ENCODE data around the gene TMEM163.

TMEM163 gene

GRCh38 chr2:134670955-134671354 is 47.8 kb downstream of the TMEM163 start:
- Histone ChIP-seq H3K36me3 (ENCODE audit: insufficient read depth, low read length) (no peaks in the 10 kb centered on the region), H3K4me1 (ENCODE audit: insufficient read depth, low read length) (peaks cover 12% of the 10 kb centered on the region), H3K27ac (ENCODE audit: low read depth, low read length) (no peak overlapping the region), H3K4me3 (ENCODE audit: low read depth in 1 of 2, low read length in 2 of 2) (no peak overlapping the region), H3K9me3 (ENCODE audit: low read length) (no peaks in the 10 kb centered on the region), H3K27me3 (ENCODE audit: control insufficient read depth in 1 of 2, insufficient read depth in 2 of 2, low read length in 2 of 2) (no peaks in the 10 kb centered on the region), H3K9ac (ENCODE audit: low read length) (no peak overlapping the region)

GRCh38 chr2:134669731-134670669 is 48.8 kb downstream of the TMEM163 start:
- H3K27me3 ChIP-seq (ENCODE audit: control insufficient read depth in 1 of 2, insufficient read depth in 2 of 2, low read length in 2 of 2), result no peaks in the 10 kb centered on the region
- H3K36me3 ChIP-seq (ENCODE audit: insufficient read depth, low read length), result no peaks in the 10 kb centered on the region
- H3K9me3 ChIP-seq (ENCODE audit: low read length), result no peaks in the 10 kb centered on the region
- no peak overlapping the region for H3K27ac ChIP-seq (ENCODE audit: low read depth, low read length)
- H3K9ac ChIP-seq (ENCODE audit: low read length), result no peak overlapping the region
- peaks cover 12% of the 10 kb centered on the region for H3K4me1 ChIP-seq (ENCODE audit: insufficient read depth, low read length)
- H3K4me3 ChIP-seq (ENCODE audit: low read depth in 1 of 2, low read length in 2 of 2), result no peak overlapping the region

GRCh38 chr2:134668821-134669220 is 50.0 kb downstream of the TMEM163 start:
- peaks cover 12% of the 10 kb centered on the region for H3K4me1 ChIP-seq (ENCODE audit: insufficient read depth, low read length)
- H3K36me3 ChIP-seq (ENCODE audit: insufficient read depth, low read length), result no peaks in the 10 kb centered on the region
- no peak overlapping the region for H3K27ac ChIP-seq (ENCODE audit: low read depth, low read length)
- no peaks in the 10 kb centered on the region for H3K27me3 ChIP-seq (ENCODE audit: control insufficient read depth in 1 of 2, insufficient read depth in 2 of 2, low read length in 2 of 2)
- H3K4me3 ChIP-seq (ENCODE audit: low read depth in 1 of 2, low read length in 2 of 2), result no peak overlapping the region
- no peaks in the 10 kb centered on the region for H3K9me3 ChIP-seq (ENCODE audit: low read length)
- H3K9ac ChIP-seq (ENCODE audit: low read length), result no peak overlapping the region

- H3K4me1 ChIP-seq (ENCODE audit: insufficient read depth, low read length), result peaks cover 12% of the 10 kb centered on the region
- no peaks in the 10 kb centered on the region for H3K9me3 ChIP-seq (ENCODE audit: low read length)
- no peak overlapping the region for H3K9ac ChIP-seq (ENCODE audit: low read length)
- H3K36me3 ChIP-seq (ENCODE audit: insufficient read depth, low read length), result no peaks in the 10 kb centered on the region
- H3K27me3 ChIP-seq (ENCODE audit: control insufficient read depth in 1 of 2, insufficient read depth in 2 of 2, low read length in 2 of 2), result no peaks in the 10 kb centered on the region
- no peak overlapping the region for H3K4me3 ChIP-seq (ENCODE audit: low read depth in 1 of 2, low read length in 2 of 2)
- H3K27ac ChIP-seq (ENCODE audit: low read depth, low read length), result no peak overlapping the region
These were observed 51.3 kb downstream of the TMEM163 start for GRCh38 chr2:134667541-134667940.

GRCh38 chr2:134667081-134667480 is 51.7 kb downstream of the TMEM163 start:
- no peaks in the 10 kb centered on the region for H3K9me3 ChIP-seq (ENCODE audit: low read length)
- H3K27ac ChIP-seq (ENCODE audit: low read depth, low read length), result no peak overlapping the region
- no peaks in the 10 kb centered on the region for H3K27me3 ChIP-seq (ENCODE audit: control insufficient read depth in 1 of 2, insufficient read depth in 2 of 2, low read length in 2 of 2)
- H3K9ac ChIP-seq (ENCODE audit: low read length), result no peak overlapping the region
- no peak overlapping the region for H3K4me3 ChIP-seq (ENCODE audit: low read depth in 1 of 2, low read length in 2 of 2)
- no peaks in the 10 kb centered on the region for H3K36me3 ChIP-seq (ENCODE audit: insufficient read depth, low read length)
- H3K4me1 ChIP-seq (ENCODE audit: insufficient read depth, low read length), result peaks cover 12% of the 10 kb centered on the region

- H3K27ac ChIP-seq (ENCODE audit: low read depth, low read length), result no peak overlapping the region
- no peaks in the 10 kb centered on the region for H3K27me3 ChIP-seq (ENCODE audit: control insufficient read depth in 1 of 2, insufficient read depth in 2 of 2, low read length in 2 of 2)
- no peaks in the 10 kb centered on the region for H3K36me3 ChIP-seq (ENCODE audit: insufficient read depth, low read length)
- H3K4me3 ChIP-seq (ENCODE audit: low read depth in 1 of 2, low read length in 2 of 2), result no peak overlapping the region
- peaks cover 8% of the 10 kb centered on the region for H3K4me1 ChIP-seq (ENCODE audit: insufficient read depth, low read length)
- H3K9me3 ChIP-seq (ENCODE audit: low read length), result no peaks in the 10 kb centered on the region
- no peak overlapping the region for H3K9ac ChIP-seq (ENCODE audit: low read length)
These were observed 52.9 kb downstream of the TMEM163 start for GRCh38 chr2:134665727-134666506.

- no peaks in the 10 kb centered on the region for H3K4me1 ChIP-seq (ENCODE audit: insufficient read depth, low read length)
- H3K9ac ChIP-seq (ENCODE audit: low read length), result no peak overlapping the region
- H3K9me3 ChIP-seq (ENCODE audit: low read length), result no peaks in the 10 kb centered on the region
- H3K27me3 ChIP-seq (ENCODE audit: control insufficient read depth in 1 of 2, insufficient read depth in 2 of 2, low read length in 2 of 2), result no peaks in the 10 kb centered on the region
- no peak overlapping the region for H3K27ac ChIP-seq (ENCODE audit: low read depth, low read length)
- H3K4me3 ChIP-seq (ENCODE audit: low read depth in 1 of 2, low read length in 2 of 2), result no peak overlapping the region
- H3K36me3 ChIP-seq (ENCODE audit: insufficient read depth, low read length), result no peaks in the 10 kb centered on the region
These were observed 55.0 kb downstream of the TMEM163 start for GRCh38 chr2:134663451-134664450.

GRCh38 chr2:134662751-134663150 is 56.0 kb downstream of the TMEM163 start:
- H3K36me3 ChIP-seq (ENCODE audit: insufficient read depth, low read length), result no peaks in the 10 kb centered on the region
- H3K27me3 ChIP-seq (ENCODE audit: control insufficient read depth in 1 of 2, insufficient read depth in 2 of 2, low read length in 2 of 2), result no peaks in the 10 kb centered on the region
- H3K9me3 ChIP-seq (ENCODE audit: low read length), result no peaks in the 10 kb centered on the region
- H3K9ac ChIP-seq (ENCODE audit: low read length), result no peak overlapping the region
- no peaks in the 10 kb centered on the region for H3K4me1 ChIP-seq (ENCODE audit: insufficient read depth, low read length)
- no peak overlapping the region for H3K4me3 ChIP-seq (ENCODE audit: low read depth in 1 of 2, low read length in 2 of 2)
- H3K27ac ChIP-seq (ENCODE audit: low read depth, low read length), result no peak overlapping the region

- H3K9me3 ChIP-seq (ENCODE audit: low read length), result no peaks in the 10 kb centered on the region
- no peak overlapping the region for H3K9ac ChIP-seq (ENCODE audit: low read length)
- H3K36me3 ChIP-seq (ENCODE audit: insufficient read depth, low read length), result no peaks in the 10 kb centered on the region
- H3K4me3 ChIP-seq (ENCODE audit: low read depth in 1 of 2, low read length in 2 of 2), result no peak overlapping the region
- H3K4me1 ChIP-seq (ENCODE audit: insufficient read depth, low read length), result no peaks in the 10 kb centered on the region
- no peaks in the 10 kb centered on the region for H3K27me3 ChIP-seq (ENCODE audit: control insufficient read depth in 1 of 2, insufficient read depth in 2 of 2, low read length in 2 of 2)
- no peak overlapping the region for H3K27ac ChIP-seq (ENCODE audit: low read depth, low read length)
These were observed 58.0 kb downstream of the TMEM163 start for GRCh38 chr2:134660626-134661402.

GRCh38 chr2:134659724-134660123 is 59.1 kb downstream of the TMEM163 start:
- Histone ChIP-seq H3K36me3 (ENCODE audit: insufficient read depth, low read length) (no peaks in the 10 kb centered on the region), H3K9ac (ENCODE audit: low read length) (no peak overlapping the region), H3K9me3 (ENCODE audit: low read length) (no peaks in the 10 kb centered on the region), H3K27me3 (ENCODE audit: control insufficient read depth in 1 of 2, insufficient read depth in 2 of 2, low read length in 2 of 2) (no peaks in the 10 kb centered on the region), H3K4me1 (ENCODE audit: insufficient read depth, low read length) (no peaks in the 10 kb centered on the region), H3K4me3 (ENCODE audit: low read depth in 1 of 2, low read length in 2 of 2) (no peak overlapping the region), H3K27ac (ENCODE audit: low read depth, low read length) (no peak overlapping the region)

Data from muscle layer of colon (tissue), 2 donors.